GM12874 (cell line): ENCODE data around the gene STX11.
A peak's percentile ranks its signal among the peaks of the same experiment; 100 is the strongest.

ENCODE experiments used
- CTCF ChIP-seq: IDR thresholded peaks from 2 replicates; pipeline ENCODE4 v1.5.1; 2011; ENCODE audit warnings: low read depth, mild to moderate bottlenecking, control low read depth, low read length, moderate library complexity; ENCODE audit not compliant: insufficient read depth

STX11 gene

GRCh38 chr6:144143106-144143505 is 7.2 kb upstream of the STX11 start:
- TF ChIP-seq CTCF = no peak

GRCh38 chr6:144143878-144144277 is 6.4 kb upstream of the STX11 start:
- TF ChIP-seq CTCF = no peak

- TF ChIP-seq CTCF = no peak
Observed at GRCh38 chr6:144144996-144145395, 5.3 kb upstream of the STX11 start.

GRCh38 chr6:144145541-144145940 is 4.8 kb upstream of the STX11 start:
- no peak for TF ChIP-seq CTCF

- TF ChIP-seq CTCF = no peak
Observed at GRCh38 chr6:144148886-144149285, 1.4 kb upstream of the STX11 start.

- TF ChIP-seq CTCF = no peak
Observed at GRCh38 chr6:144149558-144149893, 791 bp upstream of the STX11 start.

- peak; percentile 46 for TF ChIP-seq CTCF
Observed at GRCh38 chr6:144150710-144151657, 667 bp downstream of the STX11 start.
